K562 (cell line): ENCODE results near the gene CABLES1. TPM values are rescaled to one million over a fixed set of nuclear protein-coding genes. Genes with fewer than 3 reads are reported as not detected.
"Not testable (repeated sequence)": the region's sequence is repeated elsewhere in the genome, so short reads cannot be mapped to it uniquely, and the experiment has no call there.

Experiments
- ATAC-seq: fragments of 200-7000 bp; cut with Tn5 transposase; 3 replicates; pipeline ENCODE4 v1.9.1; 2020; ENCODE audit warnings: moderate library complexity
- BruUV-seq: library from RNA; stranded (reverse); fragments of 400-500 nt; replicated peaks from 2 replicates; lab custom pipeline; 2021; lab: Mats Ljungman, UMichigan
- CTCF ChIA-PET: fragments of 300-600 bp; formaldehyde crosslinking; extraction: SDS; loops from one replicate; lab custom pipeline; 2021; ENCODE audit warnings: low intra/inter-chr PET ratio; lab: Yijun Ruan, JAX
- POLR2A ChIA-PET: fragments of 300-600, 350-650 bp; sonication (Branson Sonifier 250); formaldehyde crosslinking; extraction: SDS; loops from one replicate; lab custom pipeline; 2021; ENCODE audit warnings: antibody characterized with exemption, inconsistent platforms; lab: Yijun Ruan, JAX
- DNase-seq, 4 experiments: peaks; one replicate each; pipeline versions ENCODE4 v3.0.0 to v3.0.0-alpha.2; 2011 to 2018; ENCODE audit warnings: low spot score in 3 of 4, mixed read lengths in 3 of 4; ENCODE audit errors: extremely low read depth in 1 of 4
- FAIRE-seq: peaks from 2 replicates; lab custom pipeline; 2011; peaks lifted over from hg19 to GRCh38; lab: Jason Lieb, UNC
- H2AFZ ChIP-seq: 2 replicates; pipeline ENCODE4 v1.6.0; 2011; ENCODE audit warnings: low read depth, low read length, control low read depth, inconsistent platforms
- H3K27ac ChIP-seq: fragments of 200-600 bp; 3 replicates; pipeline ENCODE4 v1.8.0; 2011; ENCODE audit warnings: low read depth, mild to moderate bottlenecking, control low read depth, inconsistent platforms, low read length, moderate library complexity, mixed read lengths; ENCODE audit errors: extremely low read depth
- H3K27me3 ChIP-seq, 2 experiments: fragments of 300-600 bp in 1 of 2; 2 replicates in 1 of 2; 3 replicates in 1 of 2; pipeline versions ENCODE4 v1.6.0 to v1.8.0; 2011; ENCODE audit warnings: inconsistent platforms in 2 of 2, low read length in 2 of 2, mild to moderate bottlenecking in 1 of 2, mixed read lengths in 1 of 2, moderate library complexity in 1 of 2; ENCODE audit not compliant: control insufficient read depth in 2 of 2, insufficient read depth in 2 of 2
- H3K36me3 ChIP-seq: fragments of 300-600 bp; 3 replicates; pipeline ENCODE4 v1.8.0; 2011; ENCODE audit warnings: mild to moderate bottlenecking, low read length, inconsistent platforms; ENCODE audit not compliant: control insufficient read depth, insufficient read depth
- H3K4me1 ChIP-seq, 2 experiments: fragments of 200-600 bp in 1 of 2; replicated peaks in 1 of 2; 2 replicates in 1 of 2; 3 replicates in 1 of 2; pipeline versions ENCODE4 v1.5.1 to v1.8.0; 2011; ENCODE audit warnings: inconsistent platforms in 2 of 2, low read length in 2 of 2, mild to moderate bottlenecking in 1 of 2, mixed read lengths in 1 of 2, moderate library complexity in 1 of 2; ENCODE audit not compliant: control insufficient read depth in 2 of 2, insufficient read depth in 2 of 2
- H3K4me2 ChIP-seq: 2 replicates; pipeline ENCODE4 v1.6.1; 2011; ENCODE audit warnings: low read length, control low read depth, inconsistent platforms, mixed read lengths; ENCODE audit not compliant: insufficient read depth
- H3K4me3 ChIP-seq: fragments of 200-600 bp; sonication (generic), shearing (Covaris generic); 2 replicates; pipeline ENCODE4 v1.5.1; 2016; ENCODE audit warnings: control low read depth, inconsistent platforms
- H3K79me2 ChIP-seq: fragments of 200-600 bp; 3 replicates; pipeline ENCODE4 v1.8.0; 2011; ENCODE audit warnings: low read length, inconsistent platforms; ENCODE audit not compliant: control insufficient read depth, insufficient read depth
- H3K9ac ChIP-seq, 2 experiments: 2 replicates each; pipeline versions ENCODE4 v1.6.0 to v1.6.1; 2011; ENCODE audit warnings: low read depth in 2 of 2, low read length in 2 of 2, control low read depth in 1 of 2, inconsistent platforms in 1 of 2, mild to moderate bottlenecking in 1 of 2, mixed read lengths in 1 of 2; ENCODE audit not compliant: insufficient read depth in 1 of 2
- H3K9me1 ChIP-seq: one replicate; pipeline ENCODE4 v1.6.0; 2011; ENCODE audit warnings: inconsistent platforms, mild to moderate bottlenecking, low read length, moderate library complexity; ENCODE audit not compliant: control insufficient read depth, insufficient read depth
- H3K9me3 ChIP-seq: replicated peaks from 2 replicates; pipeline ENCODE4 v1.5.1; 2011; ENCODE audit warnings: low read depth, low read length, inconsistent platforms; ENCODE audit not compliant: control insufficient read depth, insufficient read depth
- H4K20me1 ChIP-seq: replicated peaks from 2 replicates; pipeline ENCODE4 v1.6.1; 2011; ENCODE audit warnings: low read length, inconsistent platforms, mixed read lengths; ENCODE audit not compliant: control insufficient read depth, insufficient read depth
- ATF3 ChIP-seq, 2 experiments: fragments of 450-650 bp in 1 of 2; sonication (generic) in 1 of 2; formaldehyde crosslinking in 1 of 2; IDR thresholded peaks in 1 of 2; conservative IDR thresholded peaks in 1 of 2; 2 replicates each; pipeline versions ENCODE4 v1.6.1 to v1.8.1; 2016 to 2023; ENCODE audit warnings: mild to moderate bottlenecking in 2 of 2, moderate library complexity in 2 of 2, inconsistent platforms in 1 of 2, missing genetic modification reagents in 1 of 2
- NBN ChIP-seq: fragments of 450-650 bp; IDR thresholded peaks from 2 replicates; pipeline ENCODE4 v1.6.1; 2016; ENCODE audit warnings: low read depth, mild to moderate bottlenecking
- PTBP1 ChIP-seq: fragments of 200-400 bp; formaldehyde crosslinking; IDR thresholded peaks from 2 replicates; pipeline ENCODE4 v1.6.1; 2017; ENCODE audit warnings: low read depth, low read length
- TCF7L2 ChIP-seq: fragments of 150-350 bp; IDR thresholded peaks from 2 replicates; pipeline ENCODE4 v1.6.1; 2016; ENCODE audit warnings: low read depth, mild to moderate bottlenecking, low read length, moderate library complexity
- XRCC3 ChIP-seq: fragments of 450-650 bp; IDR thresholded peaks from 2 replicates; pipeline ENCODE4 v1.6.1; 2017; ENCODE audit warnings: mild to moderate bottlenecking, moderate library complexity
- ZBTB11 ChIP-seq, 3 experiments: fragments of 200-800 bp in 1 of 3; fragments of 250-450 bp in 1 of 3; fragments of 450-650 bp in 1 of 3; sonication (Bioruptor Pico) in 1 of 3; sonication (Bioruptor generic) in 1 of 3; formaldehyde crosslinking in 1 of 3; IDR thresholded peaks; 2 replicates each; pipeline versions ENCODE4 v1.6.1 to v1.8.0; 2016 to 2022; ENCODE audit warnings: mild to moderate bottlenecking in 2 of 3, missing genetic modification characterization in 2 of 3, missing compliant biosample characterization in 1 of 3, moderate library complexity in 1 of 3
- WGBS: fragments of 100-300 bp; shearing (Covaris generic); methylation state at CpG from one replicate; pipeline ENCODE4 v1.1.6; 2016; ENCODE audit warnings: low coverage, mixed read lengths; ENCODE audit not compliant: insufficient coverage; ENCODE audit errors: missing lambda C conversion rate; 5-methylcytosine and 5-hydroxymethylcytosine counted together
- in situ Hi-C: fragments of 300-500 bp; cut with MboI; formaldehyde crosslinking; loops from 4 replicates; pipeline ENCODE4 v1.15.0; 2018; ENCODE audit warnings: inconsistent platforms, mixed read lengths
- intact Hi-C: fragments of 100-400 bp; cut with micrococcal nuclease; formaldehyde crosslinking; loops from 2 replicates; pipeline ENCODE4 v1.14.2; 2022
- polyA plus RNA-seq, 8 experiments: library from polyadenylated mRNA; depleted of rRNA in 4 of 8; stranded (reverse) in 5 of 8; unstranded in 3 of 8; fragments of >200 nt; fragmentation: Nextera tagmentation in 2 of 8; fragmentation: Illumina TruSeq in 1 of 8; extraction: Ambion mirVana in 2 of 8; extraction: Trizol in 1 of 8; gene quantifications; 2 replicates each; pipeline versions ENCODE4 v1.2.1 to v1.2.3, GENCODE V29; 2011 to 2014; ENCODE audit warnings: inconsistent platforms in 1 of 8, missing spikeins in 1 of 8
- total RNA-seq, 7 experiments: library from RNA; depleted of rRNA in 6 of 7; stranded (reverse); fragments of >200 nt in 6 of 7; fragmentation: Illumina TruSeq in 2 of 7; extraction: Trizol in 2 of 7; gene quantifications; 2 replicates each; pipeline versions ENCODE4 v1.2.1 to v1.2.3, GENCODE V29; 2011 to 2021; ENCODE audit warnings: low replicate concordance in 1 of 7

Gene CABLES1
- total and polyA plus RNA-seq, 9 of the 15 experiments (the other 6 are each of a cell fraction or from before 2014, with no cell fraction given) = 0.04 to 0.10 (median 0.06) TPM; not detected in 3

GRCh38 chr18:23240609-23240930 lies 105.3 kb downstream of the CABLES1 start (continued):
- TF ChIP-seq ZBTB11 (CRISPR knock-in tag; IDR thresholded peaks at IDR 0.05) = no peak
- TF ChIP-seq PTBP1 = no peak
- no peak for TF ChIP-seq TCF7L2
- no peak for TF ChIP-seq NBN
- no peak for TF ChIP-seq ATF3 (IDR thresholded peaks at IDR 0.05)
- TF ChIP-seq ATF3 (CRISPR knock-in tag; conservative IDR thresholded peaks at IDR 0.05) = no peak
- no peak for TF ChIP-seq XRCC3

- H3K4me2 ChIP-seq, intact Hi-C loops, H3K4me1 ChIP-seq: not testable (repeated sequence)
Observed at GRCh38 chr18:23241833-23242496, 106.7 kb downstream of the CABLES1 start.

More at GRCh38 chr18:23241833-23242496, 106.7 kb downstream of the CABLES1 start:
- H3K9me1 ChIP-seq, H2AFZ ChIP-seq, FAIRE-seq, H3K9me3 ChIP-seq, DNase-seq, CTCF ChIA-PET, H3K27ac ChIP-seq, H3K79me2 ChIP-seq, ATAC-seq, BruUV-seq, H3K9ac ChIP-seq, H3K36me3 ChIP-seq, in situ Hi-C loops, H3K4me3 ChIP-seq, H4K20me1 ChIP-seq: not testable (repeated sequence)
- POLR2A ChIA-PET = interaction anchor here (0.6 to 1.7 kb wide), 3 partner anchors 14 to 1213 kb away, joined by 3 to 5 read pairs (median 5); no protein-coding TSS in a partner anchor
- WGBS = 7% methylated on average over 11 of the region's 11 CpGs
- H3K27me3 ChIP-seq = peaks cover 46 to 66% of the 10 kb centered on the region in 2 experiments
